K562 treated with DMSO at 1 percent for 48 hours (cell line): ENCODE data around the gene COMT. TPM values are rescaled to one million over a fixed set of nuclear protein-coding genes. Genes with fewer than 3 reads are reported as not detected.

Experiments used
- total RNA-seq: library from RNA; unstranded; fragments of 300-600 nt; gene quantifications from 2 replicates; pipeline ENCODE4 v1.2.3, GENCODE V29; 2022; ENCODE audit warnings: low replicate concordance; ENCODE audit errors: extremely low read depth

Gene COMT
- total RNA-seq = not detected in 2 replicates

DNA sequence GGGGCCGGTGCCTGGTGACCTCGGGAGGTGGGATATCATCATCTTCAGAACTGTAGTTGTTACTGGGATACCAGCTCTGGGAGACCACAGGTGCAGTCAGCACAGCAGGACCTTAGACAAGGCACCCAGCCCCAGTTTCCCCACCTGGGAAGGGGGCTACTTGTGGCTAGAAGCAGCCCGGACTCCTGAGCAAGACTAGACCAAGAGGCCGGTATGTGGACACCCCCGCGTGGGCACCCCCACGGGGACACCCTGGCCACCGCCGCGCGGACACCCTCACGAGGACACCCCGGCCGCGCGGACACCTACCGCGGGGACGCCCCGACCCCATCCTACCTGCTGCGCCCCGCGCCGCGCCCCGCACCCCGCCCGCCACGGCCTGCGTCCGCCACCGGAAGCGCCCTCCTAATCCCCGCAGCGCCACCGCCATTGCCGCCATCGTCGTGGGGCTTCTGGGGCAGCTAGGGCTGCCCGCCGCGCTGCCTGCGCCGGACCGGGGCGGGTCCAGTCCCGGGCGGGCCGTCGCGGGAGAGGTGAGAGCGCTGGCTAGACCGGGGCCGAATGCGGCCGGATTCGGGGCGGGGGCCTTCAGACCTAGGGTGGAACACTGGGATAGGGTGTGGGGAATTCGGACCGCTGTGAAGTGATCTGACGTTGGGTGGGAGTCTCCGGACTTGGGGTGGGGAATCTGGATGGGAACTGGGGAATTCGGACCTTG is at the start of gene COMT, which contains the start of gene TXNRD2:
TSS of gene COMT (plus strand) at position 408 of the 718 bp plus-strand sequence. CDS start 20,755 bp downstream, outside the sequence.
TSS of gene TXNRD2 (minus strand) at position 454 of the 718 bp plus-strand sequence. CDS start at position 439, 15 bp downstream.

DNA sequence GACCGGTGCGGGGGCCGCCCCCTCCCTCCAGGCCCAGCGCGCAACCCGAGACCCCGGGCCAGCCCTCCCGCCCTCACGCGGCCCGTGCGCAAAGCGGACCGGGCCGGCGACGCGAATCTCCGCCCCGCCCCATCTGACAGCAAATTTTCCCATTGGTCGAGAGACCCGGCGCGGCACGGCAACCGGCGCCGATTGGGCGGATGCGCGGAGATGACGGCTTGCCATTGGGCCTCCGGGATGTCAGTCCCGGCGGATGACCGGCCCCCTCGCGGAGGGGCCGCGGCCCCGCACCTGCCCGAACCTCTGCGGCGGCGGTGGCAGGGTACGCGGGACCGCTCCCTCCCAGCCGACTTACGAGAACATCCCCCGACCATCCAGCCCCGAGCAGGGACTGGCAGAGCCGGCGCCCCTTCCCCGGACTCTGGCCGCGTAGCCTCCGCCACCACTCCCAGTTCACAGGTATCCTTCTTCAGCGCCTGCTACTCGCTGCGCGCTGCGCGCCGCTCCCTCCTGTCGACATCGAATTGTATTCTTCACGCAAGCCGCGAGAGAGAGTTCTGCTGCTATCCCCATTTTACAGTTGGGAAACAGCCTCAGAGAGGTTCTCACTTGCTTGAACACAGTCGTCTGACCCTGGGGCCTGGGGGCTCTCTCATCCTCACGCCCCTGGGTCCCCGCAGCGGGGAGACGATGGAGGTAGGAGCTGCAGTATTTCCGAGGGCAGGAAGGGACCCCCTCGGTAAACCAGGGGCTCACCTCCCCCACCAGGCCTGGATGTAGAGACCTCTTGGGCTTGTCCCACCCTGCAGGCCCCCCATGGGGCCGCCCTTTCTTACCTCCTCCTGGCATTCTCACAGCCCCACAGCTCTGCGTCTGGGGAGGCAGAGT is 75.4 kb downstream of the COMT start, which contains the start of gene ARVCF:
TSS of gene ARVCF (minus strand) at position 90 of the 888 bp plus-strand sequence. CDS start 26,029 bp downstream, outside the sequence.

Other genes starting within 250 kb of the COMT start
- gene SEPTIN5, start 227.3 kb upstream of the COMT start, total RNA-seq = 177 TPM in 1 of 2 replicates, not detected in the other
- gene GP1BB, start 218.2 kb upstream of the COMT start, total RNA-seq = not detected in 2 replicates
- not detected in 2 replicates for gene TBX1, start 181.0 kb upstream of the COMT start, total RNA-seq
- not detected in 2 replicates for gene GNB1L, start 86.9 kb upstream of the COMT start, total RNA-seq
- not detected in 2 replicates for gene RTL10, start 86.9 kb upstream of the COMT start, total RNA-seq
- gene TXNRD2, start within 50 bp of the COMT start, total RNA-seq = not detected in 2 replicates
- gene ARVCF, start 75.1 kb downstream of the COMT start, total RNA-seq = 142 TPM in 1 of 2 replicates, not detected in the other
- not detected in 2 replicates for gene TANGO2, start 79.3 kb downstream of the COMT start, total RNA-seq
- not detected in 2 replicates for gene DGCR8, start 138.5 kb downstream of the COMT start, total RNA-seq
- gene RANBP1, start 174.3 kb downstream of the COMT start, total RNA-seq = 684 TPM in 1 of 2 replicates, not detected in the other
- gene TRMT2A, start 175.5 kb downstream of the COMT start, total RNA-seq = 156 TPM in 1 of 2 replicates, not detected in the other
- not detected in 2 replicates for gene ZDHHC8, start 190.0 kb downstream of the COMT start, total RNA-seq
- gene CCDC188, start 209.3 kb downstream of the COMT start, total RNA-seq = not detected in 2 replicates